HepG2 (cell line): ENCODE results near the gene MEGF6. TPM values are rescaled to one million over a fixed set of nuclear protein-coding genes. Genes with fewer than 3 reads are reported as not detected.

Experiments used
- BHLHE40 ChIP-seq: IDR thresholded peaks from 2 replicates; pipeline ENCODE4 v1.6.1; 2011; ENCODE audit warnings: low read length, improper control_type of control experiment
- FIP1L1 ChIP-seq: fragments of 200-400 bp; formaldehyde crosslinking; IDR thresholded peaks from 2 replicates; pipeline ENCODE4 v1.6.1; 2018; ENCODE audit warnings: low read depth, mild to moderate bottlenecking, low read length, moderate library complexity, borderline replicate concordance; ENCODE audit not compliant: insufficient read depth
- GABPB1 ChIP-seq: IDR thresholded peaks from 2 replicates; pipeline ENCODE4 v1.6.1; 2016; ENCODE audit warnings: mild to moderate bottlenecking, missing genetic modification reagents, moderate library complexity, missing compliant biosample characterization
- MED1 ChIP-seq: sonication (generic); formaldehyde crosslinking; IDR thresholded peaks from 2 replicates; pipeline ENCODE4 v1.4.0; 2020; ENCODE audit warnings: missing genetic modification reagents
- MIER2 ChIP-seq: IDR thresholded peaks from 2 replicates; pipeline ENCODE4 v1.6.1; 2016; ENCODE audit warnings: missing biosample characterization, missing genetic modification reagents
- NFE2L2 ChIP-seq: fragments of 150-350 bp; IDR thresholded peaks from 2 replicates; pipeline ENCODE4 v1.6.1; 2014; ENCODE audit warnings: low read length
- NONO ChIP-seq, 2 experiments: fragments of 450-650 bp in 1 of 2; sonication (generic) in 1 of 2; formaldehyde crosslinking in 1 of 2; IDR thresholded peaks in 1 of 2; conservative IDR thresholded peaks in 1 of 2; 2 replicates each; pipeline versions ENCODE4 v1.6.1 to v1.8.0; 2017 to 2022; ENCODE audit warnings: mild to moderate bottlenecking in 1 of 2, missing genetic modification reagents in 1 of 2, moderate library complexity in 1 of 2
- PHB2 ChIP-seq: fragments of 450-650 bp; IDR thresholded peaks from 2 replicates; pipeline ENCODE4 v1.6.1; 2018; ENCODE audit not compliant: partially characterized antibody
- POGK ChIP-seq: sonication (generic); formaldehyde crosslinking; conservative IDR thresholded peaks from 2 replicates; pipeline ENCODE4 v1.8.0; 2022; ENCODE audit warnings: mild to moderate bottlenecking, moderate library complexity, missing genetic modification reagents
- PRDM15 ChIP-seq: sonication (generic); formaldehyde crosslinking; IDR thresholded peaks from 2 replicates; pipeline ENCODE4 v1.4.0; 2020; ENCODE audit warnings: missing genetic modification reagents
- SP4 ChIP-seq: sonication (generic); formaldehyde crosslinking; IDR thresholded peaks from 2 replicates; pipeline ENCODE4 v1.8.1; 2023; ENCODE audit warnings: mild to moderate bottlenecking, missing genetic modification reagents
- ZBTB43 ChIP-seq: sonication (generic); formaldehyde crosslinking; conservative IDR thresholded peaks from 2 replicates; pipeline ENCODE4 v1.4.0; 2020; ENCODE audit warnings: missing genetic modification reagents
- ZC3H13 ChIP-seq: sonication (generic); formaldehyde crosslinking; IDR thresholded peaks from 2 replicates; pipeline ENCODE4 v1.8.1; 2023; ENCODE audit warnings: mild to moderate bottlenecking, missing genetic modification reagents, moderate library complexity
- ZNF12 ChIP-seq: sonication (generic); formaldehyde crosslinking; IDR thresholded peaks from 2 replicates; pipeline ENCODE4 v1.5.0; 2020; ENCODE audit warnings: missing genetic modification reagents
- ZNF720 ChIP-seq: sonication (generic); formaldehyde crosslinking; IDR thresholded peaks from 2 replicates; pipeline ENCODE4 v1.4.0; 2020; ENCODE audit warnings: missing genetic modification reagents
- polyA plus RNA-seq, 8 experiments: library from polyadenylated mRNA; depleted of rRNA in 3 of 8; stranded (reverse) in 7 of 8; unstranded in 1 of 8; fragments of >200 nt; fragmentation: Illumina TruSeq in 4 of 8; extraction: Trizol in 4 of 8; gene quantifications; 2 replicates each; pipeline versions ENCODE4 v1.2.1 to v1.2.3, GENCODE V29; 2011 to 2016; ENCODE audit warnings: low read depth in 4 of 8, missing spikeins in 1 of 8, mixed read lengths in 1 of 8; ENCODE audit not compliant: insufficient read depth in 1 of 8
- total RNA-seq, 5 experiments: library from RNA; depleted of rRNA; stranded (reverse); fragments of >200 nt; fragmentation: Illumina TruSeq; extraction: Trizol; gene quantifications; 2 replicates each; pipeline ENCODE4 v1.2.3, GENCODE V29; 2016; ENCODE audit warnings: low read depth in 1 of 5
- TF ChIP-seq, protein P1 (sequence below): sonication (generic); formaldehyde crosslinking; IDR thresholded peaks from 2 replicates; pipeline ENCODE4 v1.5.1; 2020; ENCODE audit warnings: missing genetic modification reagents, mild to moderate bottlenecking, borderline replicate concordance
- TF ChIP-seq, protein P2 (sequence below): sonication (generic); formaldehyde crosslinking; IDR thresholded peaks from 2 replicates; pipeline ENCODE4 v1.4.0; 2020; ENCODE audit warnings: mild to moderate bottlenecking, missing genetic modification reagents
- TF ChIP-seq, protein P3 (sequence below): sonication (generic); formaldehyde crosslinking; IDR thresholded peaks from 2 replicates; pipeline ENCODE4 v1.4.0; 2020; ENCODE audit warnings: missing genetic modification reagents

Gene MEGF6
- total and polyA plus RNA-seq, 2 of the 13 experiments (the other 11 are each of a cell fraction or from before 2014, with no cell fraction given), result 1.9 TPM

GRCh38 chr1:3453891-3454810 is 157.2 kb downstream of the MEGF6 start, which contains the start of gene ARHGEF16 (continued):
- TF ChIP-seq, protein P1, sequence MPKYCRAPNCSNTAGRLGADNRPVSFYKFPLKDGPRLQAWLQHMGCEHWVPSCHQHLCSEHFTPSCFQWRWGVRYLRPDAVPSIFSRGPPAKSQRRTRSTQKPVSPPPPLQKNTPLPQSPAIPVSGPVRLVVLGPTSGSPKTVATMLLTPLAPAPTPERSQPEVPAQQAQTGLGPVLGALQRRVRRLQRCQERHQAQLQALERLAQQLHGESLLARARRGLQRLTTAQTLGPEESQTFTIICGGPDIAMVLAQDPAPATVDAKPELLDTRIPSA (CRISPR knock-in tag), result no peak
- TF ChIP-seq NFE2L2 (no peak), FIP1L1 (no peak), NONO (IDR thresholded peaks at IDR 0.05) (no peak), NONO (CRISPR knock-in tag; conservative IDR thresholded peaks at IDR 0.05) (peak; percentile 49), SP4 (CRISPR knock-in tag) (peak; percentile 39; the same call in 1 of the 2 replicates), GABPB1 (CRISPR knock-in tag) (peak; percentile 8; the same call in 1 of the 2 replicates), ZBTB43 (CRISPR knock-in tag) (peak; percentile 67; the same call in 1 of the 2 replicates), ZC3H13 (CRISPR knock-in tag) (peak; percentile 26; the same call in 1 of the 2 replicates), PRDM15 (CRISPR knock-in tag) (peak; percentile 60; the same call in 1 of the 2 replicates), ZNF720 (no peak), ZNF12 (CRISPR knock-in tag) (0 out of 2 replicates have a peak, but pooled peaks have one; percentile 6), POGK (CRISPR knock-in tag) (0 out of 2 replicates have a peak, but pooled peaks have one; percentile 34), MIER2 (CRISPR knock-in tag) (no peak), BHLHE40 (0 out of 2 replicates have a peak, but pooled peaks have one; percentile 28), PHB2 (no peak), MED1 (CRISPR knock-in tag) (peak; percentile 80)
- TF ChIP-seq, protein P2, sequence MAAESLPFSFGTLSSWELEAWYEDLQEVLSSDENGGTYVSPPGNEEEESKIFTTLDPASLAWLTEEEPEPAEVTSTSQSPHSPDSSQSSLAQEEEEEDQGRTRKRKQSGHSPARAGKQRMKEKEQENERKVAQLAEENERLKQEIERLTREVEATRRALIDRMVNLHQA (CRISPR knock-in tag), result no peak
- TF ChIP-seq, protein P3, sequence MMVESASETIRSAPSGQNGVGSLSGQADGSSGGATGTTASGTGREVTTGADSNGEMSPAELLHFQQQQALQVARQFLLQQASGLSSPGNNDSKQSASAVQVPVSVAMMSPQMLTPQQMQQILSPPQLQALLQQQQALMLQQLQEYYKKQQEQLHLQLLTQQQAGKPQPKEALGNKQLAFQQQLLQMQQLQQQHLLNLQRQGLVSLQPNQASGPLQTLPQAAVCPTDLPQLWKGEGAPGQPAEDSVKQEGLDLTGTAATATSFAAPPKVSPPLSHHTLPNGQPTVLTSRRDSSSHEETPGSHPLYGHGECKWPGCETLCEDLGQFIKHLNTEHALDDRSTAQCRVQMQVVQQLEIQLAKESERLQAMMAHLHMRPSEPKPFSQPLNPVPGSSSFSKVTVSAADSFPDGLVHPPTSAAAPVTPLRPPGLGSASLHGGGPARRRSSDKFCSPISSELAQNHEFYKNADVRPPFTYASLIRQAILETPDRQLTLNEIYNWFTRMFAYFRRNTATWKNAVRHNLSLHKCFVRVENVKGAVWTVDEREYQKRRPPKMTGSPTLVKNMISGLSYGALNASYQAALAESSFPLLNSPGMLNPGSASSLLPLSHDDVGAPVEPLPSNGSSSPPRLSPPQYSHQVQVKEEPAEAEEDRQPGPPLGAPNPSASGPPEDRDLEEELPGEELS (CRISPR knock-in tag), result no peak
